ENCODE data around the gene CXADR.
"Not testable (repeated sequence)": the region's sequence is repeated elsewhere in the genome, so short reads cannot be mapped to it uniquely, and the experiment has no call there.

CXADR gene

GRCh38 chr21:17512253-17513213 lies at the start of gene CXADR:
Gene CXADR, plus strand, starts transcription at chr21:17513043. Its CDS starts 87 bp downstream, at chr21:17513130.
- DNase-seq (ENCODE audit: low read depth, low spot score), result no peak
- H3K27ac ChIP-seq, result peak within 1 kb of the TSS; percentile 68

- peak overlapping the region; percentile 39 for H3K27ac ChIP-seq
- DNase-seq (ENCODE audit: low read depth, low spot score), result no peak
Observed at GRCh38 chr21:17466166-17466565, 46.7 kb upstream of the CXADR start.

- peak overlapping the region; percentile 5 for H3K27ac ChIP-seq
- no peak for DNase-seq (ENCODE audit: low read depth, low spot score)
Observed at GRCh38 chr21:17467392-17467791, 45.5 kb upstream of the CXADR start.

- no peak overlapping the region for H3K27ac ChIP-seq
- no peak for DNase-seq (ENCODE audit: low read depth, low spot score)
Observed at GRCh38 chr21:17467829-17468228, 45.0 kb upstream of the CXADR start.

- DNase-seq (ENCODE audit: low read depth, low spot score), result no peak
- no peak overlapping the region for H3K27ac ChIP-seq
Observed at GRCh38 chr21:17468698-17469097, 44.1 kb upstream of the CXADR start.

- no peak overlapping the region for H3K27ac ChIP-seq
- no peak for DNase-seq (ENCODE audit: low read depth, low spot score)
Observed at GRCh38 chr21:17469727-17470126, 43.1 kb upstream of the CXADR start.

- peak overlapping the region; percentile 58 for H3K27ac ChIP-seq
- DNase-seq (ENCODE audit: low read depth, low spot score), result peak; percentile 88
Observed at GRCh38 chr21:17472182-17472581, 40.7 kb upstream of the CXADR start.

GRCh38 chr21:17472592-17473271 lies 40.1 kb upstream of the CXADR start:
- no peak for DNase-seq (ENCODE audit: low read depth, low spot score)
- H3K27ac ChIP-seq, result peak overlapping the region; percentile 58

GRCh38 chr21:17476006-17476405 lies 36.8 kb upstream of the CXADR start:
- no peak for DNase-seq (ENCODE audit: low read depth, low spot score)
- H3K27ac ChIP-seq, result no peak overlapping the region

GRCh38 chr21:17478156-17478555 lies 34.7 kb upstream of the CXADR start:
- not testable (repeated sequence) for H3K27ac ChIP-seq; DNase-seq (ENCODE audit: low read depth, low spot score)

GRCh38 chr21:17479606-17480005 lies 33.2 kb upstream of the CXADR start:
- DNase-seq (ENCODE audit: low read depth, low spot score), result no peak
- no peak overlapping the region for H3K27ac ChIP-seq

- no peak overlapping the region for H3K27ac ChIP-seq
- DNase-seq (ENCODE audit: low read depth, low spot score), result no peak
Observed at GRCh38 chr21:17482928-17483327, 29.9 kb upstream of the CXADR start.

GRCh38 chr21:17488620-17489019 lies 24.2 kb upstream of the CXADR start:
- no peak overlapping the region for H3K27ac ChIP-seq
- DNase-seq (ENCODE audit: low read depth, low spot score), result no peak

- not testable (repeated sequence) for H3K27ac ChIP-seq; DNase-seq (ENCODE audit: low read depth, low spot score)
Observed at GRCh38 chr21:17489565-17489964, 23.3 kb upstream of the CXADR start.

GRCh38 chr21:17491716-17492414 lies 21.0 kb upstream of the CXADR start:
- DNase-seq (ENCODE audit: low read depth, low spot score), result peak; percentile 91
- H3K27ac ChIP-seq, result peak overlapping the region; percentile 31

GRCh38 chr21:17492415-17493168 lies 20.3 kb upstream of the CXADR start:
- H3K27ac ChIP-seq, result peak overlapping the region; percentile 31
- DNase-seq (ENCODE audit: low read depth, low spot score), result peak; percentile 74

GRCh38 chr21:17494051-17494450 lies 18.8 kb upstream of the CXADR start:
- DNase-seq (ENCODE audit: low read depth, low spot score), result no peak
- H3K27ac ChIP-seq, result no peak overlapping the region

- H3K27ac ChIP-seq, result no peak overlapping the region
- DNase-seq (ENCODE audit: low read depth, low spot score), result no peak
Observed at GRCh38 chr21:17495680-17496079, 17.2 kb upstream of the CXADR start.

- no peak overlapping the region for H3K27ac ChIP-seq
- no peak for DNase-seq (ENCODE audit: low read depth, low spot score)
Observed at GRCh38 chr21:17497316-17497715, 15.5 kb upstream of the CXADR start.

GRCh38 chr21:17498586-17498985 lies 14.3 kb upstream of the CXADR start:
- DNase-seq (ENCODE audit: low read depth, low spot score), result no peak
- H3K27ac ChIP-seq, result no peak overlapping the region
